SK-N-MC (cell line): ENCODE measurements around the gene SLC17A1.

ENCODE experiments used
- DNase-seq: peaks from one replicate; pipeline ENCODE4 v3.0.0-alpha.2; 2011; ENCODE audit warnings: low read depth, low spot score
- H3K27ac ChIP-seq: fragments of 200-600 bp; sonication (generic); 2 replicates; pipeline ENCODE4 v1.5.1; 2016; ENCODE audit warnings: mixed run types
- H3K36me3 ChIP-seq: fragments of 200-600 bp; sonication (generic); 2 replicates; pipeline ENCODE4 v1.6.1; 2017; ENCODE audit warnings: antibody characterized with exemption, low read length, mixed read lengths; ENCODE audit not compliant: insufficient read depth
- H3K4me3 ChIP-seq: fragments of 200-600 bp; sonication (generic); 2 replicates; pipeline ENCODE4 v1.5.1; 2016
- H3K9ac ChIP-seq: fragments of 200-600 bp; sonication (generic); 2 replicates; pipeline ENCODE4 v1.8.0; 2017; ENCODE audit warnings: mixed run types, mixed read lengths; ENCODE audit not compliant: insufficient read length
- H3K9me3 ChIP-seq: fragments of 200-600 bp; sonication (generic); 2 replicates; pipeline ENCODE4 v1.6.1; 2017; ENCODE audit warnings: low read depth, mild to moderate bottlenecking, antibody characterized with exemption, low read length, moderate library complexity, mixed read lengths
- EZH2 ChIP-seq: fragments of 200-600 bp; sonication (generic); IDR thresholded peaks from one replicate; pipeline ENCODE4 v1.6.1; 2017; ENCODE audit warnings: antibody characterized with exemption
- FOXP2 ChIP-seq: optimal IDR thresholded peaks from 2 replicates; pipeline ENCODE3; 2011; ENCODE audit warnings: mild to moderate bottlenecking, moderate library complexity; ENCODE audit not compliant: insufficient read depth; ENCODE audit errors: extremely low read length, control extremely low read depth
- POLR2AphosphoS5 ChIP-seq: IDR thresholded peaks from 2 replicates; pipeline ENCODE4 v1.6.1; 2012; ENCODE audit warnings: mild to moderate bottlenecking, low read depth, low read length, borderline replicate concordance

SLC17A1 gene

GRCh38 chr6:25781134-25781533, 50.7 kb downstream of the SLC17A1 start:
- Histone ChIP-seq H3K36me3 (no peaks in the 10 kb centered on the region), H3K4me3 (no peak overlapping the region), H3K9ac (no peak overlapping the region), H3K27ac (no peak overlapping the region), H3K9me3 (no peaks in the 10 kb centered on the region)
- DNase-seq = no peak
- TF ChIP-seq EZH2 (no peak), FOXP2 (no peak), POLR2AphosphoS5 (no peak)

- Histone ChIP-seq H3K36me3 (no peaks in the 10 kb centered on the region), H3K9ac (no peak overlapping the region), H3K4me3 (no peak overlapping the region), H3K27ac (no peak overlapping the region), H3K9me3 (no peaks in the 10 kb centered on the region)
- DNase-seq = no peak
- no peak for TF ChIP-seq FOXP2
- TF ChIP-seq POLR2AphosphoS5 = no peak
- TF ChIP-seq EZH2 = no peak
These were observed 53.8 kb downstream of the SLC17A1 start for GRCh38 chr6:25777856-25778649.

GRCh38 chr6:25777031-25777430, 54.8 kb downstream of the SLC17A1 start:
- TF ChIP-seq EZH2 = no peak
- TF ChIP-seq POLR2AphosphoS5 = no peak
- TF ChIP-seq FOXP2 = no peak
- Histone ChIP-seq H3K27ac (no peak overlapping the region), H3K4me3 (no peak overlapping the region), H3K36me3 (no peaks in the 10 kb centered on the region), H3K9ac (no peak overlapping the region), H3K9me3 (no peaks in the 10 kb centered on the region)
- no peak for DNase-seq

- no peak for DNase-seq
- TF ChIP-seq FOXP2 (no peak), POLR2AphosphoS5 (no peak), EZH2 (no peak)
- H3K4me3 ChIP-seq = no peak overlapping the region
- no peak overlapping the region for H3K9ac ChIP-seq
- H3K9me3 ChIP-seq = no peaks in the 10 kb centered on the region
- no peak overlapping the region for H3K27ac ChIP-seq
- no peaks in the 10 kb centered on the region for H3K36me3 ChIP-seq
These were observed 57.6 kb downstream of the SLC17A1 start for GRCh38 chr6:25774120-25774715.

GRCh38 chr6:25769983-25770382, 61.9 kb downstream of the SLC17A1 start:
- no peak for TF ChIP-seq FOXP2
- no peak for TF ChIP-seq POLR2AphosphoS5
- TF ChIP-seq EZH2 = no peak
- Histone ChIP-seq H3K9me3 (no peaks in the 10 kb centered on the region), H3K27ac (no peak overlapping the region), H3K36me3 (no peaks in the 10 kb centered on the region), H3K9ac (no peak overlapping the region), H3K4me3 (no peak overlapping the region)
- DNase-seq = no peak

- Histone ChIP-seq H3K4me3 (no peak overlapping the region), H3K9me3 (no peaks in the 10 kb centered on the region), H3K9ac (no peak overlapping the region), H3K27ac (no peak overlapping the region), H3K36me3 (no peaks in the 10 kb centered on the region)
- DNase-seq = no peak
- TF ChIP-seq FOXP2 (no peak), POLR2AphosphoS5 (no peak), EZH2 (no peak)
These were observed 63.3 kb downstream of the SLC17A1 start for GRCh38 chr6:25768566-25768965.

GRCh38 chr6:25764611-25765010, 67.2 kb downstream of the SLC17A1 start:
- DNase-seq = no peak
- H3K9ac ChIP-seq = no peak overlapping the region
- TF ChIP-seq POLR2AphosphoS5 (no peak), EZH2 (no peak), FOXP2 (no peak)
- no peaks in the 10 kb centered on the region for H3K9me3 ChIP-seq
- no peak overlapping the region for H3K27ac ChIP-seq
- H3K36me3 ChIP-seq = no peaks in the 10 kb centered on the region
- no peak overlapping the region for H3K4me3 ChIP-seq

GRCh38 chr6:25757936-25758642, 73.8 kb downstream of the SLC17A1 start:
- Histone ChIP-seq H3K4me3 (no peak overlapping the region), H3K9ac (no peak overlapping the region), H3K9me3 (no peaks in the 10 kb centered on the region), H3K36me3 (no peaks in the 10 kb centered on the region), H3K27ac (no peak overlapping the region)
- no peak for DNase-seq
- TF ChIP-seq EZH2 = no peak
- no peak for TF ChIP-seq POLR2AphosphoS5
- TF ChIP-seq FOXP2 = no peak
